ENCODE data around the gene LAIR1.
"Not testable (repeated sequence)": the region's sequence is repeated elsewhere in the genome, so short reads cannot be mapped to it uniquely, and the experiment has no call there.

LAIR1 gene, protein sequence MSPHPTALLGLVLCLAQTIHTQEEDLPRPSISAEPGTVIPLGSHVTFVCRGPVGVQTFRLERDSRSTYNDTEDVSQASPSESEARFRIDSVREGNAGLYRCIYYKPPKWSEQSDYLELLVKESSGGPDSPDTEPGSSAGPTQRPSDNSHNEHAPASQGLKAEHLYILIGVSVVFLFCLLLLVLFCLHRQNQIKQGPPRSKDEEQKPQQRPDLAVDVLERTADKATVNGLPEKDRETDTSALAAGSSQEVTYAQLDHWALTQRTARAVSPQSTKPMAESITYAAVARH

DNA sequence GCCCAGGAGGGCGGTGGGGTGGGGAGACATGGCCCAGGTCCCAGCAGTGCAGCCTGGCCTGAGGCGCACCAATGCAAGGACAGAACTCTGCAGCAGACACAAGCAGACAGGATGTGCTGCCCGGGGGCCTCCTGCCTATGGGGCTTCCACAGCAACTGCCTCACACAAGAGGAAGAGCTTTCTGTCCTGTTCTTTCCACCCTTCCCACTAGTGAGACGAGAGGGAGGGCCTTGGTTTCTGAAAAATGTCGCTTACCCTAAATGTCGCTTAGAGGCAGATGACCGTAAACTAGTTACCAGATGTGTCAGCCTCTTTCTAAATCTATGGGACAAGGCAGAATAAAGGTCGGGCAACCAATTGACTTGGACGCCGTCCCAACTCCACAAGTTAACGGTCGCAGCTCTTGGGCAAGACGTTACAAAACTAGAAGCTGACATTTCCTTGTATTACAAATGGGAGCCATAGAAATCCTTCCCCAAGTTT lies at the start of gene LAIR1:
Gene LAIR1 (minus strand): TSS at position 157 of the 483 bp plus-strand sequence. CDS start 127 bp downstream, at position 30.
- DNase-seq (ENCODE audit: low read depth): no peak

DNA sequence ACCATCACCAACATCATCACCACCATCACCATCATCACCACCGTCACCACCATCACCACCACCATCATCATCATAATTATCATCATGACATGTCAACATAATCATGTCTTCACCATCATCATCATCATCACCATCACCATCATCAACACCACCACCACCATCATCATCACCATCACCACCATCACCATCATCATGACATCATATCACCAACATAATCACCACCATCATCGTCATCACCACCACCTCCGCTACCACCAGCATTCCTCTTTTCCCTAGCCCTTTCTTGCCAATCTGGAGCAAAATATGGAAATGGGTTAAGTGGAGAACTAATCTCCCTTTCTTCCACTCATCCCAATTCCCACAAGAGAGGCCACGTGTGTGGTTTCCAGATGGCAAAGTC lies 49.4 kb upstream of the LAIR1 start:
- DNase-seq (ENCODE audit: low read depth): no peak

DNA sequence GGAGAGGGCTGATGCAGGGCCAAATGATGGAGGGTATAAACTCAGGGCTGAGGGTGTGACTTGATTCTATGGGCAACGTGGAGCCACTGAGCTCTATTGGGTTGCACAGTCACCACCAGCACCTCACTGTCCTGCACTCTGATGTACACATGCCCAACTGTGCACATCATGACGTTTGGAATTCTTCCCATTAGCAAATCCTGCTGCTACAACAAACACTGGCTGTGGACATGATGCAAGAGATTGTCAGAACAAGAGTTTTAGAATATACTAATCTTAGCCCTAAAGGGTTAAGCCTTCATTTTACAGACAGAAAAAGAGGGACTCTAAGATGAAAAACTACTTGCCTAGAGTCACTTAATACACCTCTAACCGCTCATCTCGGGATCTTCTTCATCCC lies 48.1 kb upstream of the LAIR1 start:
- no peak for DNase-seq (ENCODE audit: low read depth)

DNA sequence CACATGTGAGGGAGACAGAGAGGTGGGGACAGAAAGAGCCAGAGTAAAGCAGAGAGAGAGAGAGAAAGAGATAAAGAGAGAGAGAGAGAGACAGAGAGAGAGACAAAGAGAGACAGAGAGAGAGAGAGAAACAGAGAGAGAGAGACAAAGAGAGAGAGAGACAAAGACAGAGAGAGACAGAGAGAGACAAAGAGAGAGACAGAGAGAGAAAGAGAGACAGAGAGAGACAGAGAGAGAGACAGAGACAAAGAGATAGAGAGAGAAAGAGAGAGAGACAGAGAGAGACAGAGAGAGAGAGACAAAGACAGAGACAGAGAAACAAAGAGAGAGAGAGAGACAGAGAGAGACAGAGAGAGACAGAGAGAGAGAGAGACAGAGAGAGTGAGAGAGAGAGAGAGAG lies 46.3 kb upstream of the LAIR1 start:
- DNase-seq (ENCODE audit: low read depth): no peak

DNA sequence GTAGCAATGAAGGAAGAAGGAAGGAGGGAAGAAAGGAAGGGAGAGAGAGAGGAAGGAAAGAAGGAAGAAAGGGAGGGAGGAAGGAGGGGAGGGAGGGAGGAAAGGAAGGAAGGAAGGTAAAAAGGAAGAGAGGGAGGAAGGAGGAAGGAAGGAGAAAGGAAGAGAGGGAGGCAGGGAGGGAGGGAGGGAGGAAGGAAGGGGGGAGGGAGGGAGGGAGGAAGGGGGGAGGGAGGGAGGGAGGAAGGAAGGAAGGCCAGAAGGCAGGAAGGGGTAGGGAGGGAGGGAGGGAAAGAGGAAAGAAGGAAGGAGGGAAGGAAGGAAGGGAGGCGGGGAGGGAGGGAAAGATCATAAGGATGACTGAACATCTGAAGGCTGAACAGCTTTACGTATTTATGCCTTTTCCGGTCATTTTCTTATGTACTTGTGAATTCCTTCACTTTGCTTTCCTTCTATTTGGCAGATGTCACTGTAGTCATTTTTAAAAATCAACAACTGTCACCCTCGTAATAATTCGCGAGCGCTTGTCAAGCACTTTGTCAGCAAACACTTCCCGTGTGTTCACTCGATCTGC lies 43.8 kb upstream of the LAIR1 start:
- DNase-seq (ENCODE audit: low read depth): no peak

DNA sequence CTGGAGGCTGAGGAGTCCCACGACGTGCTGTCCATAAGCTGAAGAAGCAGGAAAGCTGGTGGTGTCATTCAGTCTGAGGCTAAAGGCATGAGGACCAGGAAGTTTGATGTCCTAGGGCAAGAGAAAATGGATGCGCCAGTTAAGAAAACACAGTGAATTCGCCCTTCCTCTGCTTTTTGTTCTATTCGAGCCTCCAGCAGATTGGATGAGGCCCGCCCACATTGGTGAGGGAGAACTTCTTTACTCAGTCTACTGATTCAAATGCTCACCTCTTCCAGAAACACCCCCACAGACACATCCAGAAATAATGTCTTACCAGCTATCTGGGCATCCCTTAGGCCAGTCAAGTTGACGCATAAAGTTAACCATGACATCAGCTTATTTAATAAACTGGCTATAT lies 43.0 kb upstream of the LAIR1 start:
- DNase-seq (ENCODE audit: low read depth): no peak

DNA sequence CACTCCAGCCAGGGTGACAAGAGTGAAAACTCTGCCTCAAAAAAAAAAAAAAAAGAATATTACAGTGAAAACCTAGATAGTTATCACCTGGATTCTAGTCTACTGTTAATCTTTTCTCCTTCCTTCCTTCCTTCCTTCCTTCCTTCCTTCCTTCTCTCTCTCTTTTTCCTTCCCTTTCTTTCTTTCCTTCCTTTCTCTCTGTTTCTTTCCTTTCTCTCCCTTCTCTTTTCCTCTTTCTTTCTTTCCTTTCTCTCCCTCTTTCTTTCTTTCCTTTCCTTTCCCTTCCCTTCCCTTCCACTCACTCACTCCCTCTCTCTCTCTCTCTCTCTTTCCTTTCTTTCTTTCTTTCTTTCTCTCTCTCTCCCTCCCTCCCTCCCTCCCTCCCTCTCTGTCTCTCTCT lies 40.9 kb upstream of the LAIR1 start:
- no peak for DNase-seq (ENCODE audit: low read depth)

DNA sequence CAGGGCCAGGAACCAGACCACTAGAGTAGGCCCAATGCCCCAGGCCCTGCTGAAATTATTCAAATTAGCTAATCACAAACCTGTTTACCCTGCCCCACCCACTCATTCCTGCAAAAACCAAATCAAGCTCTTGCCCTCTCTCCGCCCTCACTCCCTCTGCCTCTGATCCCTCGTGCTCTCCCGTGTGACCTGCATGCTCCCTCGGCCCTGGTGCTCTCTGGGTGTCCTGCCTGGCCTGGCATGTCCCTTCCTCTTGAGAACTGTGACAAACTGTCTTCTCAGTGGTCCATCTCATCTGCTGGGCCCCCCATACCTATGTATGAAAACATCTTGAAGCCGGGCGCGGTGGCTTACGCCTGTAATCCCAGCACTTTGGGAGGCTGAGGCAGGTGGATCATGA lies 38.3 kb upstream of the LAIR1 start:
- DNase-seq (ENCODE audit: low read depth): no peak

DNA sequence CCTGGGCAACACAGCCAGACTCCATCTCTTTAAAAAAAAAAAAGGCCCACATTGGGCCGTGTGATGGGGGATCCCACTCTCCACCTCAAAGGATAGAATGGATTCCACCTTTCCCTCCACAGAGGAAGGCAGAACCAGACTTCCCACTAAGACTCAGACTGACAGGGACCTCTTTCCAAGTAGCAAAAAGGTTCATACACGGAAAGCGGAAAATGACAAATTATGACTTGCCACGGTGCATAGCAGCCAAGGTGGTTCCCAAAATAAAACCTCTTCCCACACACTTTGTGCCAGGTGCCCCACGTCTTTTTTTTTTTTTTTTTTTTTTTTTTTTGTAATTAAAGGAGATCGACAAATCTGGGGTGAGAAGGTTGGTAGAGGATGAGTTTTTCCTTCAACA lies 36.2 kb upstream of the LAIR1 start:
- no peak for DNase-seq (ENCODE audit: low read depth)

DNA sequence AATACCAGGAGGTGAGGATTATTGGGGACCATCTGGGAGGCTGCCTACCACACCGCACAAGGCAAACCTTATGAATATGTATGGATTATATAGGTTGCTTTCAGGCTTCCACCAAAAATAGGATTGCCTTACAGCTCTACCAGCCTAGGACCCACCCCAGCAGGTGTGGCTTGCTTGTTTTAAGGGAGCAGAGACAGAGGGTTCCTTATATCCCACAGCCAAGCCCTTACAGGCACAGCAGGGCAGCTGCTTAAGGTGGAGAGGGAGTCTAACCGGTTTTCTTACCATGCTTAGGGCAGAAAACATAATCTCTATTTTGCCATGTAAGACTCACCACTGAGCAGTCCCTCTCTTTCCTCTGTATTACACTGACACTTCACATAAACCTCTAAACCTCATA lies 34.5 kb upstream of the LAIR1 start:
- no peak for DNase-seq (ENCODE audit: low read depth)

DNA sequence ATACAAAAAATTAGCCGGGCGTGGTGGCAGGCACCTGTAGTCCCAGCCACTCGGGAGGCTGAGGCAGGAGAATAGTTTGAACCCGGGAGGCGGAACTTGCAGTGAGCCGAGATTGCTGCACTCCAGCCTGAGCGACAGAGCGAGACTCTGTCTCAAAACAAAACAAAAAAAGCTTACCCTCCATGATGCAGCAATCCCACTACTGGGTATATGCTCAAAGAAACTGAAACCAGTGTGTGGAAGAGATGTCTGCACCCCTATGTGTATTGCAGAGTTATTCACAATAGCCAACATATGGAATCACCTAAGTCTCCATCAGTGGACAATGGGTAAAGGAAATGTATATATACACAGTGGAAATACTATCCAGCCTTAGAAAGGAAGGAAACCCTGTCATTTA lies 31.0 kb upstream of the LAIR1 start:
- DNase-seq (ENCODE audit: low read depth): no peak

DNA sequence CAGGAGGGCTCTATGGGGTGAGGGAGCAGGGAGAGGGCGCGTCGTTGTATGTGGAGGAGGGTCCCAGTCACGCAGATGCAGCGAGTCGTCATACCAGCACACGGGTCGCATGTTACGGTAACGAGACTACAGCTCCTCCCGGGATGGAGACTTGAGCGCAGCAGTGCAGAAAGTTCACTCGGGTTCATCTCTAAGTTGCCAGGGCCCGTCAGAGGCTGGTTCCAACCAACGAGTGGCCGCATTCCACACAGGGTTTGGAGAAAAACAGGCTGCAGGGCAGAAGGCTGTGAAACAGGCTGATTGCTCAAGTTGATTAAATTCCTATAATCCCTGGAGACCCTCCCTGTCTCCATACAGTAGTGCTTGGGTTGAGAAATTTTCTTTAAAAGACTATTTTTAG lies 28.6 kb upstream of the LAIR1 start:
- no peak for DNase-seq (ENCODE audit: low read depth)

DNA sequence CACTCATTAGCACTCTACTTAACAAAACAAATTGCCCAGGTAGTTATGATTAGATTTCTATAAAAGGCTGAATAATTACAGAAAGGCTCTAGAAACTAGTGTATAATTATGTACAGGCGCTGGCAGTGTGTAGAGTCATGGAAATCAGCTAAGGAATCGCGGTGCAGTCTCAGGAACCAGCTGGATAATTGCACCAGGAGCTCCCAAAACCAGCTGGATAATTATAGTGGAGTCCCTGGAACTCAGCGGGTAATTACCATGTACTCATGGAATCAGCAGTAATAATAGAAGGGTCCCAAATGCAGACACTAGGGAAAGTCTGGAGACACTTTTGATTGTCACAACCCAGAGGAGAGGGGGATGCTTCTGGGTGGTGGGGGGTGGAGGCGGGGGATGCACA lies 27.4 kb upstream of the LAIR1 start:
- DNase-seq (ENCODE audit: low read depth): no peak

DNA sequence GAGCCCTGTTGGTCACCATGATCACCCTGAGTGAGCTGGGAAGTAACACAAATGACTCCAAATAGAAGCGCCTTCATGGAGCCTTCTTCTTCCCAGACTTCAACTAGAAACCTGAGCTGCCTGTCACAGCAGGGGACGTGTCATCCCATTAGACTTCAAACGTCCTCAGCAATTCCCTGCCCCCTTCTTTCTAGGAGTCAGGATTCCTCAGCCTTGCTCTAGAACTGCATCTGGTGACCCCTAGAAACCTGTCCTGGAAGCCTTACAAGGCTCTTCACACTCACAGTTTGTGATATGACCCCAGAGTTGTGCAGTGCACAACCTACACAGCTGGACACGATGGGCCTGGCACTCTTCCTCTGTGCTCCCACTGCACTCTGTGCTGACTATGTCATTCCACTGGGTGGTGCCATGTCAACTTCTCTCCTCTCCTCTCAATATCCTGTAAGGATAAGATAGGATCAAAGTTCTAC lies 26.9 kb upstream of the LAIR1 start:
- DNase-seq (ENCODE audit: low read depth): no peak

DNA sequence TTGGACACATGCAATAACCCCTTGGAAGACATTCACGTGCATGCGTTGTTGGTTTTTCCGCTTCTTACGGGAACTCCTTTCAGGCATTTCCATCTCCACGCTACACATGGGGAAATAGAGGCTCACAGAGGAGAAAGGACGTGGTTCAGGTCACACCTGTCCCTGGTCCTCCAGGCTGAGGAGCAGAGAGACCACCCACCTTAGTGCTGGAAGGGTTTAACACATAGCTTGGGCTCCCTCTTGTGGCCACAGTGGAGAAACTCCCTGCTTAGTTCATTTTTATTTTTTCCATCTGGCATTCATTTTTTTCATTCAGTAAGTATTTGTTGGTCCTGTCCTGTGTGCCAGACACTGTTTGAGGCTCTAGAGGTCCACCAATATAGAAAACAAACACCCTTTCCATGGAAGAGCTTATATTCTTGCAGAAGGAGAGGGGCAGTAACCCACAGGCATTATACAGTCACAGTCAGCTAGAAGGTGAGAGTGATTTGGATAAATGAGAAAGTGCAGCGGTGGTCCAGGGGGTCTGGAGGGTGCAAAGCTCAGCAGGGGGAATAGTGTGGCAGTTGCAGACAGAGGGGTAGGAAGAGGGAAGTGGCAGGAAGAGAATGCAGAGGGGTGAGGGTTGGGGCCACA lies 26.3 kb upstream of the LAIR1 start:
- peak; percentile 47 for DNase-seq (ENCODE audit: low read depth)

DNA sequence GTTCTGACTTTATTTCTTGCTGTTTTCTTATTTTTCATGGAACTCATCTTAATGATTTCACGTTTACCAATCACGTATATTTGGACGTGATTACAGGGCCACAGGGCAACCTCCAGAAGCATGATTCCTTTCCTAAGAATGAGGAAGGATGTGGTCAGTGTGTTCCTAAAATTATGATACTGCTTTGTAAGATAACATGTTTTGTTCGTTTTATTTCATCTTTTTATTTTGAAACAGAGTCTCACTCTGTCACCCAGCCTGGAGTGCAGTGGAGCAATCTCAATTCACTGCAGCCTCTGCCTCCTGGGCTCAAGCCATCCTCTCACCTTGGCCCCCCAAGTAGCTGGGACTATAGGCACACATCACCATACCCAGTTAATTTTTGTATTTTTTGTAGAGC lies 24.8 kb upstream of the LAIR1 start:
- DNase-seq (ENCODE audit: low read depth): no peak

DNA sequence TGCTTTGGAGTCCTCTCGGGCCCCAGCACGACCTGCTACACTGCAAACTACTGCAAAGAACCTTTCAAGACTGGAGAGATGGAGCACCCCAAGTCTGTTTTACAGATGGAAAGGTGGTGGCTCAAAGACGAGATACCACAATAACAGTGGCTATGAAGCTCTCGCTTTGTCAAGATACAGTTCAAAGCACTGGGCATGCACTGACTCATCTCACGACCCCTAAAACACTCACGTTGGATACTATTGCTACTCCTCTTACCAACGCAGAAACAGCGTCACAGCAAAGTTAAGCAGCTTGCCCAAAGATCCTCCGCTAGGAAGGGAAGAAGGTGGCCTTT lies 24.0 kb upstream of the LAIR1 start:
- DNase-seq (ENCODE audit: low read depth): no peak

DNA sequence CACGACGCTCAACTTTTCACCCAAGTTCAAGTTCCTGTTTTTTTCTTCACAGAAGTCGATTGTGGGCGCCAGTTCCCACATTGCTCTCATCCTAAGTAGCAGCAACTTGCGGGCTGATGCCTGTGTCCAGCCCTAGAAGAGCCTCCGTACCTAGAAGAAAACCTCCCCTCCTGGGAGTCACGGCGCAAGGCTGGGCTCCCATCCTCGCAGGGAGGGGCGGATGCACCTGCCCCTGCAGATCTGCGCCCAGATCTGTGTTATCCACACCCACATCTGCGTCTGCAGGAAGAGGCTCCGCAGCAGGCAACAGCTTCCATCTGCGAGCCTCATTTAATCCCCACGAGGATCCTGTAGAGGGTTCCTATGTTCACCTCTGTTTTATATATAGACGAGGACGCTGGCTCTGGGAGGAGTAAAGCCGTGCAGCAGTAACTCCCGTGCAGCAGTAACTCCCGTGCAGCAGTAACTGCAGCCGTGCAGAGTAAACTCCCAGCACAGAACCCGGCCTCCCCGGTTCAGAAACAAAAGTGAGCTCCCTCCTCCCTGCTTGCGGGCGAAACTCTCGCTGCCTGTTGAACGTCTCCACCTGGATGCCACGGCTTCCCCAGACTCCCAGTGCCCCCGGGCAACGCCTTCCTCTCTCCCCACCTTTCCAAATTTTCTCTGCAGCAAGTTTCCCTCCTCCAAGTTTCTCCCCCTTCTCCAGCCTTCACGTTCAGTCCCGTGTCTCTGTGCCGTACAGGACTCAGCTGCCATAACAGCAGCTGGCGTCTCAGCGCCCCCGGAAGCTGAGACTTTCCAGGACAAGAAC lies 23.5 kb upstream of the LAIR1 start:
- DNase-seq (ENCODE audit: low read depth): no peak

DNA sequence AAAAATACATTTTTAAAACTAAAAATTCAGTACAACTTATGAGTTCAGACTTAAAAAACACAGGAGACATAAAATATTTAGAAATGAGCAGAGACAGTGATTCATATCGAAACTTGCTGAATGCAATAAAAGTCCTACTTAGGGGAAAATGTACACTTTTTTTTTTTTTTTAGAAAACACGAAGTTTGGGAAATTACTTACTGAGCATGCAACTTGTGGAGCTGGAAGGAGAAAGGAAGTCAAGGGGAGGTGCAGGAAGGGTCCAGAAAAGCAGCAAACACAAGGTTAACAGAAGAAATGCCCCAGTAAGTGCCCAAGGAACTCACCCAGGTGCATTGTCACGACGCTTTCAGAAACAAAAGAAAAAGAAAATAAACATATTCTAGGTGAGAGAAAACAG lies 18.6 kb upstream of the LAIR1 start:
- DNase-seq (ENCODE audit: low read depth): no peak

DNA sequence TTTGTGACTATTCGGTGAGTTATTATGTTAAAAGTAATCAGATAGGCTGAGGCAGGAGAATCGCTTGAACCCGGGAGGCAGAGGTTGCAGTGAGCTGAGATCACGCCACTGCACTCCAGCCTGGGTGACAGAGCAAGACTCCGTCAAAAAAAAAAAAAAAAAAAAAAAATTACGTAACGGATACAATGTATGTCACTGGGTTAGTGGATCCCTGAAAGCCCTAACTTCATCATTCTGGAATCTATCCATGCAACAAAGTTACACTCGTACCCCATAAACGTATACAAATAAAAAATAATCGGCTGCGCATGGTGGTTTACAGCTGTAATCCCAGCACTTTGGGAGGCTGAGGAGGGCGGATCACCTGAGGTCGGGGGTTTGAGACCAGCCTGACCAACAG lies 17.3 kb upstream of the LAIR1 start:
- not testable (repeated sequence) for DNase-seq (ENCODE audit: low read depth)

DNA sequence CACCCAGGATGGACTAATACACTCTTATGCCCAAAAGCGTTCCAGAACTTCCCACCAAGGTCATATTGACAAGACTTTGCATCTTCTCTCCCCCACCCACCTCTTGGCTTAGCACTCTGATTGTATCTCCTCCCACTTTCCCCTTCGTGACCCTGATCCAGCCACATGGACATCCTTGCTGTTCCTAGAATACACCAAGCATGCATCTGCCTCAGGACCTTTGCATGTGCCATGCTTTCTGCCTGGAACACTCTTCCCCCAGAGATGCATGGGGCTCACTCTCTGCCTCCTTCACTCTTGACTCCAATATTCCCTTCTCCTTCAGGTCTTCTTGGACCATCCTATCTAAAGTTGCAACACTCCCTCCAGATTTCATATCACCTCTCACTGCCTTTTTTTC lies 16.2 kb upstream of the LAIR1 start:
- DNase-seq (ENCODE audit: low read depth): no peak

DNA sequence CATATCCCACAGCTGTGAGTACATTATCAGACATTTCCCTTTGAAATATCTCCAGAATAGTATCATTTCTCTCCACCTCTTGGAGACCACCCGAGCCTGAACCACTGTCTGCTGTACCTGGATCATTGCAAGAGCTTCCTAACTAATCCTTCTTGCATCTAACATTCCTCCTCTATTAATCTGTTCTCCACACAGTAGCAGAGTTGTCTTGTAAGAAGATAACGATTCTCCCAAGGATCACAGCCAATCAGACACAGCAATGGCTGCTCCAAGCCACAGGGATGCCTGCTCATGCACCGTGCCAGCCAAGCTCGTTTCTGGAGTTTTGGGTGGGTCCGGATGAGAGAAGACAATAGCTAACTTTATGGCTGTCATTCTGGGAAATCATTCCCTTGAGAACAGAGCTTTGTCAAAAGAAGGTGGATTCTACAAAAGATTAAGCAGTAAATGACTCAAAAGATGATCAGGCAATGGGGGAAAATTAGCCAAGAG lies 14.5 kb upstream of the LAIR1 start:
- DNase-seq (ENCODE audit: low read depth): no peak
